Activated CD4-positive, CD25-positive, alpha-beta regulatory T cell treated with anti-CD3 and anti-CD28 coated beads, Interleukin-2, amount 50 U/mL, for 72 hours (primary cell): Measurements from ENCODE around the gene KIF1A.
"Not testable (repeated sequence)": the region's sequence is repeated elsewhere in the genome, so short reads cannot be mapped to it uniquely, and the experiment has no call there.

Experiments
- DNase-seq: peaks from one replicate; pipeline ENCODE4 v3.0.0; 2021

KIF1A gene

GRCh38 chr2:240846309-240846708 lies 26.3 kb upstream of the KIF1A start:
- not testable (repeated sequence) for DNase-seq

DNA sequence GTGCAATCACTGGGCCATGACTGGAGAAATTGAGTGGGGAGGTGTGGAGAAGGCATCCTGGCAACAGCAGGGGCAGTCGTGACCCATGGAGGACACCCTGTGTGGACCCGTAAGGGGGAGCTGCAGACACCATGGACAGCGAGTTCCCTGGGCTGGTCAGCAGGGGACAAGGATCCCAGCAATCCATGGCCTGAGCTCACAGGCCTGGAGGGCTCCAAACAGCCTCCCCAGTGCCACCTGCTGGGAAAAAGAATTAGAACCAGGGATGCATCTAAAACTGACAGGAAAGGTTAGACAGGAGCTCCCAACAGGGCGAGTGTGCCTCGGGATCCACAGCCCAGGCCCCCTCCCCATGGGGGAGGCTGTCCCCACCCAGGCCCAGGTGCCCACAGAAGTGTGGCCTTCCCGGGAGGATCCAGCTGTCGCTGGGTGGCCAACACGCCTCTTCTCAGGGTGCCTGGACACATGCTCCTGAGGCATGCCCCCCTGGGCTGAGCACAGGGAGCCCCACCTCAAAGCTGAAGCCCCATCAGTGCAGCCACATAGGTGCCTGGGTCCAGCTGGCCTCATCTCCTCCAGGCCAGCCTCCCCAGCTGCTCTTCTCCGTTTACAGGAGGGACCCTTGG lies 20.5 kb upstream of the KIF1A start:
- no peak for DNase-seq

DNA sequence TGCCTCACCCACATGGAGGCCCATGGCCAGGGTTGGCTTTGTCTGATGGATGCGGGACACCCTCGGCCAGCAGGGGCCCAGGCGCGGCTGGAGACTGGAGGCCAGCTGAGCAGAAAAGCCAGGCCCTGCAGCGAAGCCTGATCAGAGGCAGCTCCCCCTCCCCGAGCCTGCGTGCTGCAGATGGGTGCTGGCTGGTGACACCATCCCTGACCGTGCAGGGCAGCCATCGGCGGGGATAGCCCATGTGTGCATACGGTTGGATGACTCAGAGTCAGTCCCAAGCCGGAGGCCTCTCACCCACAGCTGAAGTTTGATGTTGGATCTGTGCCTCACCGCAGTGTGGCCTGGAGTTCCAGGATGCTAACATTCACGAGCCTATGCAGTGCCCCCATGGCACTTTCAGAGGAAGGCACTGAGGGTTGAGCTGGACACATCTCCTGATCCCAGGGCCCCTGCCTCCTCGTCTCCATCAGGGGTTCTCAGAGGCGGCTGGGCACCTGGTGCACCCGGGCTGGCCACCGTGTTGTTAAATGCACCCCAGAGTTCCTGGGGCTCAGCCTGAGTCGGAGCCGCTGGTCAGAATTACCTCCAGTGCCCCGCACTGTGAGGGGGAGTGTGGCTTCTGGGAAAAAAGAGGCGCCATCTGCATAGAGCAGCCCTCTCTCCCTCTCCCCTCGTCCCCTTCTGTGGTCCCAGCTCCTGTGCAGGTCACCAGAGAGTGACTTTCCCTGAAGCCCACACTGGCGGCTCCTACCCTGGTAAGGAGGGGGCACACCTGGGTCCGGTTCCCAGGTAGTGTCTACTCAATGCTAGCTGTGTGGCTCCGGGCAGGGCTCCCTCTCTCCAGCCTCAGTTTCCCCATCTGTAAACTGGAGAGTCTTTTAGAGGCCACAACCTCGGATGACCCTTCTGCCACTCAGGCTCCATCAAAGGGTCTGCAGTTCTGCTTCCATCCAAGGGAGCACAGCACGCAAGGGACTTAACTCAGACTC lies 19.4 kb upstream of the KIF1A start:
- DNase-seq: no peak

DNA sequence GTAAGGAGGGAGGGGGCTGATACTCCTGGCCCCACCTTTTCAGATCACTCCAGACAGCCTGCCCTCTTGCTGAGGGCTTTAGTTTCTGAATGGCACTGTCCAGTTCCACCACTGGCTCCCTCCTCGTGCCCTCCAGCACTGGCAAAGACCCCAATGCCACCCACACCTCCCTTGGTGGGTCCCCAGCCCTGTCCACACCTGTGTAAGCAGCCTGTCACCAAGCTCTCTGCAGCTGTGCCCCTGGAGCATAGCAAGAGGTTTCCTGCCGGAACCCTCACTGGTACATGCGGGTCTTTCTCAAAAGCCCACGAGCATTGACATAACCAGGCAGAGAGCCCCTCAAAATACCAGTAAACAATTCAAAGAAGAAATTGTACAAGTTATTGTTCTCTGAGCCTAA lies 17.6 kb upstream of the KIF1A start:
- DNase-seq: no peak

- DNase-seq: no peak
Measured at GRCh38 chr2:240836781-240837467, 16.9 kb upstream of the KIF1A start.

DNA sequence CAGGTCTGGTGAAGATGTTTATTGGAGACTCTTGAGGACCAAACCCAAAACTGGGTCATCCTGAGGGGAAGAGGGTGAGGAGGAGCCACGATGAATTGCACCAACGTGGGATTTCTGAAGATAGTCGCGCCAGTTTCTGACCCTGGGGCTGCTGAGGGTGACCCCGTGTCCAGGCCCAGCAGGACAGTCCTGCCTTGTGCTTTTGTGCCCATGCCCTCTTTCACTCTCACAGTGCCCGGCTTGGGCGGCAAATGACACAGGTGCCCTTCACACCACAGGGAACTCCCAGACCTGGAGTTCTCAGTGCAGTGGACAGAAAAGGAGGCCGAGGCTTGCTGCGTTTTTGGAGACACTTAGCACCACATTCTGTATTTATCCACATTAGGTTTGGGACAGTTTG lies 15.5 kb upstream of the KIF1A start:
- DNase-seq: no peak

- DNase-seq: no peak
Measured at GRCh38 chr2:240834377-240834975, 14.5 kb upstream of the KIF1A start.

GRCh38 chr2:240833724-240834285 lies 13.8 kb upstream of the KIF1A start:
- no peak for DNase-seq

- DNase-seq: no peak
Measured at GRCh38 chr2:240832921-240833494, 13.0 kb upstream of the KIF1A start.

- peak; percentile 93 for DNase-seq
Measured at GRCh38 chr2:240832205-240832727, 12.2 kb upstream of the KIF1A start.

DNA sequence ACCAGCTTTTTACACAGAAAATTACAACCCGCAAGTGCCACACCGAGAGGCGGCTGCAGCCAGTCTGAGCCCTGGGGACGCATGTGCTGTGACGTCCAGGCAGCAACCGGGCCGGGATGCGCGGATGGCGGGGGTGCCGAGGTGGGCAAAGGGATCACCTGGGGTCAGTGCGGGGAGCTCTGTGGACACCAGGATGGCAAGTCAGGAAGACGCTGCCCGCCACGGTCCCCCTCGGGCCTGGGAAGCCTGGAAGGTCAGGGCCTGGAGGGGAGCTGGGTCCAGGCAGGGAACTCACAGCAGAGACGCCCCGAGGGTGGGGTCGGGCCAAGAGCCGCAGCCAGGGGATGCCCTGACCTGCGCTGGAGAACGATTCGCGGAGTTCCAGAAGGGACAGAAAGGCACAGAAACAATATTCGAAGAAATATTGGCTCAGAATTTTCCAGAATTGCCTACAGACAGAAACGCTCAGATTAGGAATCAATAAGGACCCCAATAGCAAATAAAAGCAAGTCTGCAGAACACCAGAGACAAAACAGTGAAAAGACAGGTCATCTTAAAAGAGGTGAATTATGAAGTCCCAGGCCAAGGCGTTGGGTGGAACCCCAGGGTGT lies 11.7 kb upstream of the KIF1A start:
- DNase-seq: peak; percentile 30

DNA sequence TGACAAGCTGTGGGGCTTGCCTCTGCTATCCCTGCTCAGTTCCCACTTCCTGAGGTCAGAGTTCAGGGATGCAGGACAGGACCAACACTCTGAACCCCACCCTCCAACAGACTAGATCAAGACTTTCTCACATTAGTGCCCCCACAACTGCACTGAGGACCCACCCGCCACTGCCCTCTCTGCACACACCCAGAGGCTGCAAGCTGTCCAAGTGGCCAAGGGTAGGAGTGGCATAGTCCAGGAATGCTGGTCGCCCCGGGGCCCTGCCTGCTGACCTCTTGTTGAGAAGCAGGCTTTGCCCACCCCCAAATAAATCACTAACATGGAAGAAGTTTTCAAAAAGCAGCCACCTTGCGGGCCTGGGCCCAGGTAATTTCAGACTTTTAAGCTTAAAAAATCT lies 5.5 kb upstream of the KIF1A start:
- no peak for DNase-seq

DNA sequence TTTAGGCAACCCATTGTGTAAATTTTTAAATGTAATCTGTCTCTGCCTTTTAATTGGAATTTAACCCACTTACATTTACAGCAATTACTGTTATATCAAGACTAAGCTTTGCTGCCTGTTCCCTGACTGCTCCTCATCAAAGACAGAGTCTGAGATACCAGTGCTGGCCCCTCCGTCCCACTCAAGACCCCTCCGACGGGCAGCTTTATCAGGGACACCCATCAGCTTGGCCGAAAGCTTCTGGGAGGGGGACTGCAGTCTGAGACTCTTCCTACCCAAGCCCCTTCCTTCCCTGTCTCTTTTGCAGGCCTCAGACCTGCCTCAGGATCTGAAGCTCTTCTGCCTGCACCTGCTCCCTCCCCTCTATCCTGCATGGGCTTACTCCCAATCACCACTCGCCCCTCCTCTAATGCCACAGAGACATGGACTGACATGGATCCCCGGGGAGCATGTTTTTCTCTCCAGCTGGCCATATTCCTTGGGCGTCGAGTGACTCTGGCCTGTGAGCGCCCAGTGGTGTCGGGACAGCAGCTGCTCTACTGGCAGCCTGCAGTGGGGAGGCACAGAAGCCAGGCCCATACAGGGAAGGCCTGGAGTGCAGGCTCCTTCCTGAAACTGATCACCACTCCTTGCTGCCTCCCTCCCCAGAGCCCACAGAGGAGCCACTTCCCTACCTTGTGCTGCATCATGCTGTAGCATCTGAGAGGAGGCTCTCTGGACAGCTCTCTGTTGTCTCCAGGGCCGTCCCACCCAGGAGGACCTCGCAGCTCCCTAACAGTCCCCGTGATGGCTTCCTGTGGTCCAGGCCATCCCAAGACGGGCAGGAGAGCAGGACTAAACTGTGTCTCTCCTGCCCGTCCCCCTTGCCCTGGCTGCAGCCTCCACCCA lies 3.7 kb upstream of the KIF1A start:
- DNase-seq: no peak

DNA sequence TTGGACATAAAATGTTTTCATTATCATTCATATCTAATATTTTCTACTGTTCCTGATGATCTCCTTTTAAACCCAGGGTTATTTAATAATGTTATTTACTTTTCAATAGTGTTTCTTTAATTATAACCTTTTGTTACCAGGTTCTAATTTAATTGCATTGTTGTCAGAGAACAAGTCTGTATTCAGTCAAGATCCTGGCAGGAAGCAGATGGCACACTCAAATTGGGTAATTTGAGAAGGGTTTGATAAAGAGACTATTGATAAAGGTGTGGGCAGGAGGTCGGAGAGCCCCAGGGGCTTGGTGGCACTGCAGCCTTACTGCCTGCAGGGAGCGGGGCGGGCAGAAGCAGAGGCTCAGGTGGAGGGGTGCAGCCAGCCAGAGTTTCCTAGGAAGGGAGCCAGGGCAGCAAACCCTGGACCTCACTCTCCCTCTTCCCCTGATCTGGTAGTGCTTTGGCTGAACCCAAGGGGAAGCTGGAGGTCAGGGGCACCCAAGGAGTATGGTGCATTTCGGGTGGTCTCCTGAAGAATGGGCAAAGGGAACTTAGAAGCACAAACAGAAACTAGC lies 2.3 kb upstream of the KIF1A start:
- DNase-seq: no peak

- DNase-seq: no peak
Measured at GRCh38 chr2:240821429-240821778, 1.4 kb upstream of the KIF1A start.

GRCh38 chr2:240820607-240821428 lies 799 bp upstream of the KIF1A start:
- no peak for DNase-seq

- no peak for DNase-seq
Measured at GRCh38 chr2:240819126-240819857, 727 bp downstream of the KIF1A start.

- no peak for DNase-seq
Measured at GRCh38 chr2:240818293-240819125, 1.5 kb downstream of the KIF1A start.
